Breast epithelium (tissue), 4 donors: ENCODE results near the gene TEP1. TPM values are rescaled to one million over a fixed set of nuclear protein-coding genes. Genes with fewer than 3 reads are reported as not detected.

Experiments
- DNase-seq, 2 donors: peaks; one replicate each; pipeline ENCODE4 v3.0.0-alpha.2; 2019; ENCODE audit warnings: low spot score in 2 of 2
- H3K27ac ChIP-seq, 2 donors: fragments of 200-600 bp; sonication (generic) in 1 of 2; one replicate each; pipeline ENCODE4 v1.5.1; 2016 to 2019; ENCODE audit warnings: mild to moderate bottlenecking in 1 of 2
- H3K27me3 ChIP-seq, 2 donors: fragments of 200-600 bp; sonication (generic) in 1 of 2; one replicate each; pipeline versions ENCODE4 v1.5.1 to v1.6.0; 2017 to 2019; ENCODE audit warnings: control low read depth in 1 of 2, mild to moderate bottlenecking in 1 of 2
- H3K36me3 ChIP-seq: fragments of 200-600 bp; one replicate; pipeline ENCODE4 v1.5.1; 2019
- H3K4me1 ChIP-seq, 2 donors: fragments of 200-600 bp; sonication (generic); one replicate each; pipeline ENCODE4 v1.5.1; 2016 to 2019; ENCODE audit warnings: control low read depth in 1 of 2
- H3K4me3 ChIP-seq, 3 donors: fragments of 200-600 bp; sonication (generic); 1 replicate in 2 of 3; 2 replicates in 1 of 3; pipeline ENCODE4 v1.5.1; 2016 to 2019; ENCODE audit warnings: mild to moderate bottlenecking in 3 of 3, moderate library complexity in 2 of 3
- H3K9me3 ChIP-seq, 2 donors: fragments of 200-600 bp; sonication (generic) in 1 of 2; one replicate each; pipeline ENCODE4 v1.5.1; 2016 to 2019; ENCODE audit warnings: control low read depth in 1 of 2
- POLR2A ChIP-seq: fragments of 450-650 bp; IDR thresholded peaks from one replicate; pipeline ENCODE4 v1.6.1; 2016; ENCODE audit warnings: antibody characterized with exemption, mild to moderate bottlenecking, moderate library complexity
- POLR2AphosphoS5 ChIP-seq, 3 donors: sonication (generic); formaldehyde crosslinking; IDR thresholded peaks; one replicate each; pipeline ENCODE4 v1.6.1; 2017; ENCODE audit warnings: antibody characterized with exemption in 3 of 3
- intact Hi-C: fragments of 100-400 bp; cut with DNase I; formaldehyde crosslinking; loops from one replicate; pipeline ENCODE4 v1.15.1; 2023; ENCODE audit warnings: low total_unique reads
- total RNA-seq, 3 donors: library from RNA; depleted of rRNA; stranded (reverse); fragments of >200 nt; gene quantifications; one replicate each; pipeline ENCODE4 v1.1.0, GENCODE V29; 2016
- TF ChIP-seq, protein P1 (sequence below), 3 donors: fragments of 450-650 bp; IDR thresholded peaks; one replicate each; pipeline ENCODE4 v1.5.1; 2016 to 2017; ENCODE audit warnings: antibody characterized with exemption in 3 of 3, mild to moderate bottlenecking in 3 of 3, moderate library complexity in 3 of 3

The TEP1 gene
- total RNA-seq, 3 donors from 2014 or later: 21.3 to 34.5 (median 27.2) TPM

GRCh38 chr14:20428010-20428365, 14.7 kb upstream of the TEP1 start:
- Histone ChIP-seq H3K36me3 (no peaks in the 10 kb centered on the region), H3K4me1 (no peaks in the 10 kb centered on the region), H3K9me3 (no peaks in the 10 kb centered on the region), H3K27ac (no peak overlapping the region), H3K27me3 (no peaks in the 10 kb centered on the region), H3K4me3 (no peak overlapping the region)
- intact Hi-C loops: no loop called here
- DNase-seq: no peak
- no peak for TF ChIP-seq POLR2AphosphoS5 (IDR thresholded peaks at IDR 0.05)
- no peak for TF ChIP-seq POLR2A
- TF ChIP-seq, protein P1, sequence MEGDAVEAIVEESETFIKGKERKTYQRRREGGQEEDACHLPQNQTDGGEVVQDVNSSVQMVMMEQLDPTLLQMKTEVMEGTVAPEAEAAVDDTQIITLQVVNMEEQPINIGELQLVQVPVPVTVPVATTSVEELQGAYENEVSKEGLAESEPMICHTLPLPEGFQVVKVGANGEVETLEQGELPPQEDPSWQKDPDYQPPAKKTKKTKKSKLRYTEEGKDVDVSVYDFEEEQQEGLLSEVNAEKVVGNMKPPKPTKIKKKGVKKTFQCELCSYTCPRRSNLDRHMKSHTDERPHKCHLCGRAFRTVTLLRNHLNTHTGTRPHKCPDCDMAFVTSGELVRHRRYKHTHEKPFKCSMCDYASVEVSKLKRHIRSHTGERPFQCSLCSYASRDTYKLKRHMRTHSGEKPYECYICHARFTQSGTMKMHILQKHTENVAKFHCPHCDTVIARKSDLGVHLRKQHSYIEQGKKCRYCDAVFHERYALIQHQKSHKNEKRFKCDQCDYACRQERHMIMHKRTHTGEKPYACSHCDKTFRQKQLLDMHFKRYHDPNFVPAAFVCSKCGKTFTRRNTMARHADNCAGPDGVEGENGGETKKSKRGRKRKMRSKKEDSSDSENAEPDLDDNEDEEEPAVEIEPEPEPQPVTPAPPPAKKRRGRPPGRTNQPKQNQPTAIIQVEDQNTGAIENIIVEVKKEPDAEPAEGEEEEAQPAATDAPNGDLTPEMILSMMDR (IDR thresholded peaks at IDR 0.05): no peak

- Histone ChIP-seq H3K9me3 (no peaks in the 10 kb centered on the region), H3K27ac (no peak overlapping the region), H3K36me3 (no peaks in the 10 kb centered on the region), H3K27me3 (no peaks in the 10 kb centered on the region), H3K4me1 (no peaks in the 10 kb centered on the region), H3K4me3 (no peak overlapping the region)
- DNase-seq: no peak
- intact Hi-C loops: no loop called here
- TF ChIP-seq POLR2AphosphoS5 (IDR thresholded peaks at IDR 0.05): no peak
- TF ChIP-seq POLR2A: no peak
- TF ChIP-seq, protein P1 (IDR thresholded peaks at IDR 0.05): no peak
Measured at GRCh38 chr14:20427231-20428009, 14.1 kb upstream of the TEP1 start.

DNA sequence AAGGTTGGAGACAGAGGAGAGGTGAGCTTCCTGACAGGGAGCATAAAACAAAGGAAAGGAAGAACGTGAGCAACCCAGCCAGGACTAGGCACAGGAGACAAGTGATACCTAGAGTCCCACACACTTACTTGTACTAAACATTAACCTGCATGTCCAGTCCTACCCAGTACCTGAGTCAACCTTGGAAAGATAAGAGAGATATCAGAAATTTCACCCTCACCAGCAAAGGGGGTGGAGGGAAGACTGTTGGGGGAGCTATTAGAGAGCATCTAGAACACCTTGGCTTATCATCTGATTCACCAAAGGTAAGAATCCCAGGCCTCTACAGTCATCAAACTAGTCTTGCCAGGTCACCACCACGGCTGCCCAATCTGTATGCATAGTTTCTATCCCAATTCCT, 11.6 kb upstream of the TEP1 start:
- intact Hi-C loops: no loop called here
- H3K9me3 ChIP-seq: no peaks in the 10 kb centered on the region
- H3K4me3 ChIP-seq: no peak overlapping the region
- DNase-seq: no peak
- no peaks in the 10 kb centered on the region for H3K36me3 ChIP-seq
- H3K4me1 ChIP-seq: no peaks in the 10 kb centered on the region
- TF ChIP-seq POLR2AphosphoS5 (IDR thresholded peaks at IDR 0.05): no peak
- no peak for TF ChIP-seq POLR2A
- TF ChIP-seq, protein P1 (IDR thresholded peaks at IDR 0.05): no peak
- H3K27ac ChIP-seq: no peak overlapping the region
- no peaks in the 10 kb centered on the region for H3K27me3 ChIP-seq

- no peak overlapping the region for H3K27ac ChIP-seq
- H3K27me3 ChIP-seq: no peaks in the 10 kb centered on the region
- intact Hi-C loops: no loop called here
- TF ChIP-seq, protein P1 (IDR thresholded peaks at IDR 0.05): no peak
- TF ChIP-seq POLR2AphosphoS5 (IDR thresholded peaks at IDR 0.05) (no peak), POLR2A (no peak)
- H3K4me1 ChIP-seq: no peaks in the 10 kb centered on the region
- H3K4me3 ChIP-seq: no peak overlapping the region
- no peaks in the 10 kb centered on the region for H3K9me3 ChIP-seq
- H3K36me3 ChIP-seq: no peaks in the 10 kb centered on the region
- no peak for DNase-seq
Measured at GRCh38 chr14:20422886-20423285, 9.6 kb upstream of the TEP1 start.

DNA sequence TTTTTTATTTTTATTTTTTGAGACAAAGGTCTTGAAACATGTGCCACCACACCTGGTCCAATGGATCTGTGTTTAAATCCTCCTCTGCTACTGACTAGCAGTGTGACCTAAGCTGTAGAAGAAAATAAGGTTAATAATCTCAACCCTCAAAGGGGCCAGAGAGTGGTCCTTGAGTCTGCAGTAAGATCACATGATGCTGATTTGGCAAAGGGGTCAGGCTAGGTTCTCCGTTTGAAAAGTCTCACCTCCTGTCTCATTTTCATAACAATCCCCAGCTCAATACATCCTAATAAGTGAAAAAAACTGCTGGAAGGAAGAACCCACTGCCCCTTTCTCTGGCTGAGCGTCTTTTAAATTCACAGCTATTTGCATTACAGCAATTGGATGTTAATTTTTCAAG, 8.0 kb upstream of the TEP1 start:
- intact Hi-C loops: no loop called here
- Histone ChIP-seq H3K36me3 (no peaks in the 10 kb centered on the region), H3K9me3 (no peaks in the 10 kb centered on the region), H3K27ac (no peak overlapping the region), H3K27me3 (no peaks in the 10 kb centered on the region), H3K4me1 (no peaks in the 10 kb centered on the region), H3K4me3 (no peak overlapping the region)
- DNase-seq: no peak
- TF ChIP-seq POLR2A: no peak

GRCh38 chr14:20419419-20419818, 6.1 kb upstream of the TEP1 start:
- TF ChIP-seq, protein P1 (IDR thresholded peaks at IDR 0.05): no peak
- TF ChIP-seq POLR2AphosphoS5 (IDR thresholded peaks at IDR 0.05) (no peak), POLR2A (no peak)
- H3K27ac ChIP-seq: no peak overlapping the region
- H3K36me3 ChIP-seq: no peaks in the 10 kb centered on the region
- no peaks in the 10 kb centered on the region for H3K27me3 ChIP-seq
- no peaks in the 10 kb centered on the region for H3K9me3 ChIP-seq
- H3K4me3 ChIP-seq: no peak overlapping the region
- no peak for DNase-seq
- intact Hi-C loops: no loop called here
- H3K4me1 ChIP-seq: no peaks in the 10 kb centered on the region
